Prostate gland (tissue), 2 donors: ENCODE results near the gene PDE1C.

Experiments used
- CTCF ChIP-seq, 4 experiments: fragments of 200-600 bp in 2 of 4; fragments of 450-650 bp in 2 of 4; sonication (generic) in 2 of 4; IDR thresholded peaks; 1 replicate in 3 of 4; 2 replicates in 1 of 4; pipeline ENCODE4 v1.5.1; 2016 to 2019; ENCODE audit warnings: antibody characterized with exemption in 4 of 4, mild to moderate bottlenecking in 2 of 4, moderate library complexity in 2 of 4
- POLR2AphosphoS5 ChIP-seq: sonication (generic); formaldehyde crosslinking; IDR thresholded peaks from one replicate; pipeline ENCODE4 v1.6.1; 2017; ENCODE audit warnings: antibody characterized with exemption

GRCh38 chr7:32047075-32047474 lies 23.1 kb downstream of the PDE1C start:
- TF ChIP-seq CTCF (IDR thresholded peaks at IDR 0.05) (no peak), POLR2AphosphoS5 (no peak)
